ENCODE results near the gene HCFC1R1. TPM values are rescaled to one million over a fixed set of nuclear protein-coding genes. Genes with fewer than 3 reads are reported as not detected.
"Not testable (repeated sequence)": the region's sequence is repeated elsewhere in the genome, so short reads cannot be mapped to it uniquely, and the experiment has no call there.

Gene HCFC1R1
- total RNA-seq, 4 donors from 2014 or later = 27.5 to 41.5 (median 31.9) TPM

- no peak for DNase-seq (ENCODE audit: low spot score in 2 of 2)
- TF ChIP-seq CTCF (IDR thresholded peaks at IDR 0.05) (no peak), POLR2A (IDR thresholded peaks at IDR 0.05) (no peak)
- WGBS, 2 donors = 88 to 93% methylated on average over 19 to 22 of the region's 22 CpGs
- H3K4me3 ChIP-seq (ENCODE audit: low read depth, poor library complexity, severe bottlenecking) = no peak overlapping the region
- intact Hi-C loops (cut with DNase I; ENCODE audit: low total_unique reads) = no loop called here
These were observed 33.7 kb upstream of the HCFC1R1 start for GRCh38 chr16:3057181-3058138.

GRCh38 chr16:3056336-3057180 is 32.8 kb upstream of the HCFC1R1 start:
- WGBS, 2 donors = 83 to 86% methylated on average over 19 of the region's 19 CpGs
- no peak overlapping the region for H3K4me3 ChIP-seq (ENCODE audit: low read depth, poor library complexity, severe bottlenecking)
- TF ChIP-seq POLR2A (IDR thresholded peaks at IDR 0.05) = no peak
- no peak for TF ChIP-seq CTCF (IDR thresholded peaks at IDR 0.05)
- intact Hi-C loops (cut with DNase I; ENCODE audit: low total_unique reads) = no loop called here
- DNase-seq (ENCODE audit: low spot score in 2 of 2) = no peak

GRCh38 chr16:3055734-3056115 is 32.0 kb upstream of the HCFC1R1 start:
- DNase-seq (ENCODE audit: low spot score in 2 of 2); H3K4me3 ChIP-seq (ENCODE audit: low read depth, poor library complexity, severe bottlenecking); intact Hi-C loops (cut with DNase I; ENCODE audit: low total_unique reads): not testable (repeated sequence)
- WGBS, 2 donors = 58 to 70% methylated on average over 9 of the region's 9 CpGs

- DNase-seq (ENCODE audit: low spot score in 2 of 2) = no peak
- TF ChIP-seq CTCF (IDR thresholded peaks at IDR 0.05) = no peak
- 81 to 83% methylated on average over 17 of the region's 17 CpGs for WGBS, 2 donors
- no peak overlapping the region for H3K4me3 ChIP-seq (ENCODE audit: low read depth, poor library complexity, severe bottlenecking)
- intact Hi-C loops (cut with DNase I; ENCODE audit: low total_unique reads) = no loop called here
These were observed 31.4 kb upstream of the HCFC1R1 start for GRCh38 chr16:3054965-3055733.

- WGBS, 2 donors = 93 to 96% methylated on average over 7 of the region's 13 CpGs
- DNase-seq (ENCODE audit: low spot score in 2 of 2); H3K4me3 ChIP-seq (ENCODE audit: low read depth, poor library complexity, severe bottlenecking); intact Hi-C loops (cut with DNase I; ENCODE audit: low total_unique reads): not testable (repeated sequence)
These were observed 29.6 kb upstream of the HCFC1R1 start for GRCh38 chr16:3053330-3053710.

- WGBS, 2 donors = 71 to 77% methylated on average over 7 to 10 of the region's 12 CpGs
- intact Hi-C loops (cut with DNase I; ENCODE audit: low total_unique reads); DNase-seq (ENCODE audit: low spot score in 2 of 2); H3K4me3 ChIP-seq (ENCODE audit: low read depth, poor library complexity, severe bottlenecking): not testable (repeated sequence)
These were observed 29.0 kb upstream of the HCFC1R1 start for GRCh38 chr16:3052571-3053329.
